ENCODE data around the gene CHRFAM7A. TPM values are rescaled to one million over a fixed set of nuclear protein-coding genes. Genes with fewer than 3 reads are reported as not detected.
"Not testable (repeated sequence)": the region's sequence is repeated elsewhere in the genome, so short reads cannot be mapped to it uniquely, and the experiment has no call there.

Gene CHRFAM7A
- total RNA-seq, 3 donors from 2014 or later, result 0.29 to 0.90 TPM; not detected in 1

GRCh38 chr15:30361404-30361803, 31.9 kb downstream of the CHRFAM7A start:
- H3K27me3 Mint-ChIP-seq (ENCODE audit: low read depth); ATAC-seq; DNase-seq; H3K9me3 Mint-ChIP-seq; H3K36me3 Mint-ChIP-seq (ENCODE audit: insufficient read depth); H3K4me3 Mint-ChIP-seq; H3K4me1 Mint-ChIP-seq (ENCODE audit: low read depth): not testable (repeated sequence)

GRCh38 chr15:30360990-30361389, 32.4 kb downstream of the CHRFAM7A start:
- not testable (repeated sequence) for H3K4me3 Mint-ChIP-seq; DNase-seq; H3K36me3 Mint-ChIP-seq (ENCODE audit: insufficient read depth); H3K4me1 Mint-ChIP-seq (ENCODE audit: low read depth); H3K27me3 Mint-ChIP-seq (ENCODE audit: low read depth); ATAC-seq; H3K9me3 Mint-ChIP-seq

GRCh38 chr15:30355043-30355442, 38.3 kb downstream of the CHRFAM7A start:
- DNase-seq; ATAC-seq; H3K4me1 Mint-ChIP-seq (ENCODE audit: low read depth); H3K4me3 Mint-ChIP-seq; H3K9me3 Mint-ChIP-seq; H3K27me3 Mint-ChIP-seq (ENCODE audit: low read depth); H3K36me3 Mint-ChIP-seq (ENCODE audit: insufficient read depth): not testable (repeated sequence)

GRCh38 chr15:30349803-30350202, 43.5 kb downstream of the CHRFAM7A start:
- H3K4me3 Mint-ChIP-seq; H3K36me3 Mint-ChIP-seq (ENCODE audit: insufficient read depth); H3K9me3 Mint-ChIP-seq; ATAC-seq; H3K4me1 Mint-ChIP-seq (ENCODE audit: low read depth); DNase-seq; H3K27me3 Mint-ChIP-seq (ENCODE audit: low read depth): not testable (repeated sequence)

- H3K27me3 Mint-ChIP-seq (ENCODE audit: low read depth); H3K4me3 Mint-ChIP-seq; H3K4me1 Mint-ChIP-seq (ENCODE audit: low read depth); H3K36me3 Mint-ChIP-seq (ENCODE audit: insufficient read depth); ATAC-seq; H3K9me3 Mint-ChIP-seq; DNase-seq: not testable (repeated sequence)
Measured at GRCh38 chr15:30336584-30336983, 56.8 kb downstream of the CHRFAM7A start.

- not testable (repeated sequence) for ATAC-seq; H3K27me3 Mint-ChIP-seq (ENCODE audit: low read depth); H3K9me3 Mint-ChIP-seq; H3K4me3 Mint-ChIP-seq; H3K4me1 Mint-ChIP-seq (ENCODE audit: low read depth); DNase-seq; H3K36me3 Mint-ChIP-seq (ENCODE audit: insufficient read depth)
Measured at GRCh38 chr15:30334152-30334551, 59.2 kb downstream of the CHRFAM7A start.

- not testable (repeated sequence) for H3K4me3 Mint-ChIP-seq; H3K36me3 Mint-ChIP-seq (ENCODE audit: insufficient read depth); DNase-seq; H3K27me3 Mint-ChIP-seq (ENCODE audit: low read depth); H3K9me3 Mint-ChIP-seq; ATAC-seq; H3K4me1 Mint-ChIP-seq (ENCODE audit: low read depth)
Measured at GRCh38 chr15:30326145-30326544, 67.2 kb downstream of the CHRFAM7A start.

- H3K4me1 Mint-ChIP-seq (ENCODE audit: low read depth); H3K9me3 Mint-ChIP-seq; H3K36me3 Mint-ChIP-seq (ENCODE audit: insufficient read depth); H3K4me3 Mint-ChIP-seq; H3K27me3 Mint-ChIP-seq (ENCODE audit: low read depth); DNase-seq; ATAC-seq: not testable (repeated sequence)
Measured at GRCh38 chr15:30321063-30321462, 72.3 kb downstream of the CHRFAM7A start.

GRCh38 chr15:30315704-30316103, 77.6 kb downstream of the CHRFAM7A start:
- H3K4me3 Mint-ChIP-seq; H3K27me3 Mint-ChIP-seq (ENCODE audit: low read depth); H3K4me1 Mint-ChIP-seq (ENCODE audit: low read depth); H3K36me3 Mint-ChIP-seq (ENCODE audit: insufficient read depth); H3K9me3 Mint-ChIP-seq; ATAC-seq; DNase-seq: not testable (repeated sequence)

GRCh38 chr15:30310575-30310974, 82.8 kb downstream of the CHRFAM7A start:
- H3K4me3 Mint-ChIP-seq; H3K27me3 Mint-ChIP-seq (ENCODE audit: low read depth): not testable (repeated sequence)

More at GRCh38 chr15:30310575-30310974, 82.8 kb downstream of the CHRFAM7A start:
- H3K4me1 Mint-ChIP-seq (ENCODE audit: low read depth); H3K9me3 Mint-ChIP-seq; DNase-seq; H3K36me3 Mint-ChIP-seq (ENCODE audit: insufficient read depth); ATAC-seq: not testable (repeated sequence)

Other genes with a start within 250 kb of the CHRFAM7A start
- gene GOLGA8R, start 20.7 kb upstream of the CHRFAM7A start, total RNA-seq, result under 1 TPM; 0.28 to 0.61 (median 0.35) TPM
- gene GOLGA8Q, start 158.5 kb upstream of the CHRFAM7A start, total RNA-seq, result under 1 TPM in 1 of 3 donors, not detected in 2; 0.13 TPM
- not detected for gene GOLGA8H, start 210.5 kb upstream of the CHRFAM7A start, total RNA-seq

All from activated T-cell treated with anti-CD3 and anti-CD28 coated beads, Interleukin-2, amount 50 U/mL, for 4 hours (primary cell).